ENCODE results near the gene PRR13. TPM values are rescaled to one million over a fixed set of nuclear protein-coding genes. Genes with fewer than 3 reads are reported as not detected.

PRR13 gene
- total and polyA plus RNA-seq, 2 of the 8 experiments (the other 6 are each of a cell fraction or from before 2014, with no cell fraction given): 82.9 to 185 TPM

GRCh38 chr12:53428741-53429140 is 12.8 kb upstream of the PRR13 start (continued):
- TF ChIP-seq CHD7 (IDR thresholded peaks at IDR 0.05; ENCODE audit: insufficient replicate concordance, low read length) (no peak), HDAC2 (IDR thresholded peaks at IDR 0.05; ENCODE audit: borderline replicate concordance in 1 of 2, low read depth in 2 of 2, low read length in 2 of 2) (no peak), HDAC6 (IDR thresholded peaks at IDR 0.05; ENCODE audit: low read depth, low read length) (no peak), SP4 (IDR thresholded peaks at IDR 0.05; ENCODE audit: low read length) (no peak), FOSL1 (IDR thresholded peaks at IDR 0.05; ENCODE audit: insufficient read depth, low read depth, low read length) (no peak), CEBPB (IDR thresholded peaks at IDR 0.05; ENCODE audit: low read depth, low read length) (no peak), NRF1 (IDR thresholded peaks at IDR 0.05; ENCODE audit: low read depth, low read length) (no peak), TAF7 (optimal IDR thresholded peaks at IDR 0.05; ENCODE audit: borderline replicate concordance, low read depth, low read length) (no peak), CBX5 (IDR thresholded peaks at IDR 0.05; ENCODE audit: low read depth, low read length) (no peak)
